HG03196 (cell line): ENCODE data around the gene TAS2R40.

Source experiments
- ATAC-seq: cut with Tn5 transposase; IDR thresholded peaks from one replicate; pipeline ENCODE4 v1.9.1; 2021; ENCODE audit not compliant: unreplicated experiment

Gene TAS2R40

GRCh38 chr7:143222782-143223181, 945 bp downstream of the TAS2R40 start:
- ATAC-seq = no peak

GRCh38 chr7:143223784-143224183, 1.9 kb downstream of the TAS2R40 start:
- ATAC-seq = no peak

GRCh38 chr7:143225047-143225446, 3.2 kb downstream of the TAS2R40 start:
- ATAC-seq = no peak

GRCh38 chr7:143227806-143228205, 6.0 kb downstream of the TAS2R40 start:
- no peak for ATAC-seq

- no peak for ATAC-seq
Measured at GRCh38 chr7:143229054-143229790, 7.4 kb downstream of the TAS2R40 start.

GRCh38 chr7:143230602-143231457, 9.0 kb downstream of the TAS2R40 start:
- ATAC-seq = no peak

- no peak for ATAC-seq
Measured at GRCh38 chr7:143233816-143234532, 12.1 kb downstream of the TAS2R40 start.

- ATAC-seq = no peak
Measured at GRCh38 chr7:143234533-143234875, 12.7 kb downstream of the TAS2R40 start.

GRCh38 chr7:143235561-143235960, 13.7 kb downstream of the TAS2R40 start:
- no peak for ATAC-seq

GRCh38 chr7:143236408-143236990, 14.7 kb downstream of the TAS2R40 start:
- ATAC-seq = no peak

GRCh38 chr7:143237366-143237765, 15.5 kb downstream of the TAS2R40 start:
- ATAC-seq = no peak

- no peak for ATAC-seq
Measured at GRCh38 chr7:143238289-143238980, 16.6 kb downstream of the TAS2R40 start.

- ATAC-seq = no peak
Measured at GRCh38 chr7:143239813-143240212, 18.0 kb downstream of the TAS2R40 start.

GRCh38 chr7:143240291-143241168, 18.7 kb downstream of the TAS2R40 start:
- ATAC-seq = peak; percentile 81

- ATAC-seq = no peak
Measured at GRCh38 chr7:143242306-143242705, 20.5 kb downstream of the TAS2R40 start.

GRCh38 chr7:143243111-143243510, 21.3 kb downstream of the TAS2R40 start:
- ATAC-seq = no peak

- no peak for ATAC-seq
Measured at GRCh38 chr7:143243614-143244013, 21.8 kb downstream of the TAS2R40 start.

GRCh38 chr7:143244321-143244720, 22.5 kb downstream of the TAS2R40 start:
- no peak for ATAC-seq

- no peak for ATAC-seq
Measured at GRCh38 chr7:143245123-143245522, 23.3 kb downstream of the TAS2R40 start.

- ATAC-seq = no peak
Measured at GRCh38 chr7:143247372-143247771, 25.5 kb downstream of the TAS2R40 start.
